PFSK-1 (cell line): ENCODE measurements around the gene CASR.

ENCODE experiments used
- FOXP2 ChIP-seq: optimal IDR thresholded peaks from 2 replicates; pipeline ENCODE3; 2011; ENCODE audit warnings: borderline replicate concordance, control low read depth, inconsistent platforms; ENCODE audit not compliant: insufficient read depth; ENCODE audit errors: extremely low read length, extremely low read depth
- POLR2AphosphoS5 ChIP-seq: IDR thresholded peaks from 2 replicates; pipeline ENCODE4 v1.6.1; 2012; ENCODE audit warnings: low read depth, mild to moderate bottlenecking, control low read depth, low read length, moderate library complexity
- REST ChIP-seq, 2 experiments: IDR thresholded peaks; 2 replicates each; pipeline versions ENCODE4 v1.6.1 to v1.8.0; 2011 to 2012; ENCODE audit warnings: low read depth in 2 of 2, low read length in 2 of 2, control low read depth in 1 of 2, inconsistent platforms in 1 of 2, mild to moderate bottlenecking in 1 of 2, moderate library complexity in 1 of 2; ENCODE audit not compliant: insufficient read depth in 1 of 2
- SIN3A ChIP-seq: IDR thresholded peaks from 2 replicates; pipeline ENCODE4 v1.6.1; 2012; ENCODE audit warnings: mild to moderate bottlenecking, low read length, moderate library complexity, borderline replicate concordance; ENCODE audit not compliant: insufficient read depth
- TAF1 ChIP-seq: IDR thresholded peaks from 2 replicates; pipeline ENCODE4 v1.6.1; 2012; ENCODE audit warnings: low read length, control low read depth, borderline replicate concordance; ENCODE audit not compliant: insufficient read depth

CASR gene

DNA sequence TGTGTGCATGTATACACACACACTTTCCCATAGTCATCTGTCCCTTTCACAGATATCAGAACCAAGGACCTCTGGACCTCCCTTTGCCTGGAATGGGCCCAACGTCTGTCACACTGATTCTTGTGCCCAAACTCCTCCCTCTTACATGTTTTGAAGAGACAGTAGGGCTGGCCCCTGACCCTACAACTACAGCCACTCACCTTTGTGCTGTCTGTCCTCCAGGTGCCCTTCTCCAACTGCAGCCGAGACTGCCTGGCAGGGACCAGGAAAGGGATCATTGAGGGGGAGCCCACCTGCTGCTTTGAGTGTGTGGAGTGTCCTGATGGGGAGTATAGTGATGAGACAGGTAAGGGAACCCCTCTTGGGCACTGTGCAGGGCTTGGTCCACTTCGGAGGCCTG lies 98.4 kb downstream of the CASR start:
- TF ChIP-seq POLR2AphosphoS5 (no peak), TAF1 (no peak), SIN3A (no peak), FOXP2 (no peak), REST (IDR thresholded peaks at IDR 0.05; ENCODE audit: insufficient read depth in 1 of 2, low read depth in 2 of 2, low read length in 2 of 2) (no peak)

DNA sequence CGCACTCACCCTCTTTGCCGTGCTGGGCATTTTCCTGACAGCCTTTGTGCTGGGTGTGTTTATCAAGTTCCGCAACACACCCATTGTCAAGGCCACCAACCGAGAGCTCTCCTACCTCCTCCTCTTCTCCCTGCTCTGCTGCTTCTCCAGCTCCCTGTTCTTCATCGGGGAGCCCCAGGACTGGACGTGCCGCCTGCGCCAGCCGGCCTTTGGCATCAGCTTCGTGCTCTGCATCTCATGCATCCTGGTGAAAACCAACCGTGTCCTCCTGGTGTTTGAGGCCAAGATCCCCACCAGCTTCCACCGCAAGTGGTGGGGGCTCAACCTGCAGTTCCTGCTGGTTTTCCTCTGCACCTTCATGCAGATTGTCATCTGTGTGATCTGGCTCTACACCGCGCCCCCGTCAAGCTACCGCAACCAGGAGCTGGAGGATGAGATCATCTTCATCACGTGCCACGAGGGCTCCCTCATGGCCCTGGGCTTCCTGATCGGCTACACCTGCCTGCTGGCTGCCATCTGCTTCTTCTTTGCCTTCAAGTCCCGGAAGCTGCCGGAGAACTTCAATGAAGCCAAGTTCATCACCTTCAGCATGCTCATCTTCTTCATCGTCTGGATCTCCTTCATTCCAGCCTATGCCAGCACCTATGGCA lies 100.5 kb downstream of the CASR start:
- TF ChIP-seq REST (IDR thresholded peaks at IDR 0.05; ENCODE audit: insufficient read depth in 1 of 2, low read depth in 2 of 2, low read length in 2 of 2) (no peak), POLR2AphosphoS5 (no peak), TAF1 (no peak), SIN3A (no peak), FOXP2 (no peak)

- TF ChIP-seq POLR2AphosphoS5 (no peak), REST (IDR thresholded peaks at IDR 0.05; ENCODE audit: insufficient read depth in 1 of 2, low read depth in 2 of 2, low read length in 2 of 2) (no peak), SIN3A (no peak), TAF1 (no peak), FOXP2 (no peak)
Measured at GRCh38 chr3:122284486-122284885, 101.0 kb downstream of the CASR start.

GRCh38 chr3:122294359-122294758 lies 110.9 kb downstream of the CASR start:
- TF ChIP-seq POLR2AphosphoS5 (no peak), TAF1 (no peak), REST (IDR thresholded peaks at IDR 0.05; ENCODE audit: insufficient read depth in 1 of 2, low read depth in 2 of 2, low read length in 2 of 2) (no peak), SIN3A (no peak), FOXP2 (no peak)
